Right atrium auricular region (tissue), 2 donors: ENCODE data around the gene TPP2. TPM values are rescaled to one million over a fixed set of nuclear protein-coding genes. Genes with fewer than 3 reads are reported as not detected.

Source experiments
- DNase-seq: peaks from one replicate; pipeline ENCODE4 v3.0.0-alpha.2; 2019; ENCODE audit warnings: low spot score
- H3K27ac ChIP-seq, 2 donors: fragments of 200-600 bp; sonication (generic); 1 replicate in 1 of 2; 2 replicates in 1 of 2; pipeline ENCODE4 v1.5.1; 2016 to 2019
- H3K27me3 ChIP-seq, 2 donors: fragments of 200-600 bp; sonication (generic); one replicate each; pipeline versions ENCODE4 v1.5.1 to v1.6.0; 2017 to 2019
- H3K36me3 ChIP-seq: fragments of 200-600 bp; sonication (generic); one replicate; pipeline ENCODE4 v1.5.1; 2016
- H3K4me1 ChIP-seq, 2 donors: fragments of 200-600 bp; sonication (generic); one replicate each; pipeline versions ENCODE4 v1.5.1 to v1.6.0; 2017 to 2019
- H3K4me3 ChIP-seq, 2 donors: fragments of 200-600 bp; sonication (generic); 1 replicate in 1 of 2; 2 replicates in 1 of 2; pipeline ENCODE4 v1.5.1; 2017 to 2019; ENCODE audit warnings: mild to moderate bottlenecking in 1 of 2, moderate library complexity in 1 of 2
- H3K9me3 ChIP-seq, 2 donors: fragments of 200-600 bp; sonication (generic); one replicate each; pipeline ENCODE4 v1.5.1; 2019
- total RNA-seq, 2 donors: library from RNA; depleted of rRNA; stranded (reverse); fragments of >200 nt; gene quantifications; one replicate each; pipeline ENCODE4 v1.1.0, GENCODE V29; 2016
- TF ChIP-seq, protein P1 (sequence below), 2 donors: fragments of 200-600 bp; sonication (generic); IDR thresholded peaks; one replicate each; pipeline ENCODE4 v1.5.1; 2019; ENCODE audit warnings: antibody characterized with exemption in 2 of 2

The TPP2 gene
- total RNA-seq = 10 to 100 TPM; 28.6 to 59.9 TPM

DNA sequence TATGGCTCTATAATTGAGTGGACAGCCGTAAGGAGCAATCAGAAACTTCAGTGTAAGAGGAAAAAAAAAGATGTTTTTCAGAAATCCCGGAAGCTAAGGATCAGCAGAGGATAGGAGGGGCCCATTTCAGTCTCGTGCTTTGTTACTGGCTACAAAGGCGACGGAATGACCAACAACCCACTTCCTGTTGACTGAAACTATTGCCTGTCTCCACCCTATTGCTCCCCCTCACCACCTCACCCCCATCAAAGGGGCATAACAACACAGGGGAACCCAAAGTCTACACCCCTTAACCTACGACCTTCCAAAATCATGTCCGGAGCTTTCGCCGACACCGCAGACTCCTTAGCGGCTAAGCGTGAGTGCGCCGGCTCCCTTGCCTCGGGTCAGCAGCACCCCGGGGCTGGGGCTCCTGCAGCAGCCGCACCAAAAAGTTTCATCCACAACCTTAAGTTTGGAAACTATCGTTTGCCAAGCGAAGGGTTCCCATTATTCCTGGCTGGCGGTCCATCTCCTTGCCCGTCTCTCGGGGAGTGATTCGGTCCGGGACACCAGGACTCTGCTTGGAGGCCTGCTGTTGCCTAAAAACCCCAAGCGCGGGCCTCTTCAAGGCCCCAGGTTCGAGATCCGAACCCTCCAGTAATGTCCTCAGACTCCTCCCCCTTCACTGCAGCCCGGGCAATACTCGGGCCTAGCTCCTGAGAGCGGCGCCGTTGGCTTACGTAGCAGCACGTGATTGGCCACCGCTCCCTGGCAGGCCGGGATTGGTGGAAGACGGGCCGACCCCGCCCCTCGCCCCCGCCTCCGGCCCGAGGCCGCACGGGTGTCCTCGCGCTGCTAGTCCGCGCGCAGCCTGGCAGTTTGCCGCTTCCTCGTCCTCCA, at the start of gene TPP2:
TSS of gene TPP2 (plus strand) at position 840 of the 882 bp plus-strand sequence. CDS start 53 bp downstream, outside the sequence.
- TF ChIP-seq, protein P1, sequence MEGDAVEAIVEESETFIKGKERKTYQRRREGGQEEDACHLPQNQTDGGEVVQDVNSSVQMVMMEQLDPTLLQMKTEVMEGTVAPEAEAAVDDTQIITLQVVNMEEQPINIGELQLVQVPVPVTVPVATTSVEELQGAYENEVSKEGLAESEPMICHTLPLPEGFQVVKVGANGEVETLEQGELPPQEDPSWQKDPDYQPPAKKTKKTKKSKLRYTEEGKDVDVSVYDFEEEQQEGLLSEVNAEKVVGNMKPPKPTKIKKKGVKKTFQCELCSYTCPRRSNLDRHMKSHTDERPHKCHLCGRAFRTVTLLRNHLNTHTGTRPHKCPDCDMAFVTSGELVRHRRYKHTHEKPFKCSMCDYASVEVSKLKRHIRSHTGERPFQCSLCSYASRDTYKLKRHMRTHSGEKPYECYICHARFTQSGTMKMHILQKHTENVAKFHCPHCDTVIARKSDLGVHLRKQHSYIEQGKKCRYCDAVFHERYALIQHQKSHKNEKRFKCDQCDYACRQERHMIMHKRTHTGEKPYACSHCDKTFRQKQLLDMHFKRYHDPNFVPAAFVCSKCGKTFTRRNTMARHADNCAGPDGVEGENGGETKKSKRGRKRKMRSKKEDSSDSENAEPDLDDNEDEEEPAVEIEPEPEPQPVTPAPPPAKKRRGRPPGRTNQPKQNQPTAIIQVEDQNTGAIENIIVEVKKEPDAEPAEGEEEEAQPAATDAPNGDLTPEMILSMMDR (IDR thresholded peaks at IDR 0.05) = no peak
- peak; percentile 99 for DNase-seq

DNA sequence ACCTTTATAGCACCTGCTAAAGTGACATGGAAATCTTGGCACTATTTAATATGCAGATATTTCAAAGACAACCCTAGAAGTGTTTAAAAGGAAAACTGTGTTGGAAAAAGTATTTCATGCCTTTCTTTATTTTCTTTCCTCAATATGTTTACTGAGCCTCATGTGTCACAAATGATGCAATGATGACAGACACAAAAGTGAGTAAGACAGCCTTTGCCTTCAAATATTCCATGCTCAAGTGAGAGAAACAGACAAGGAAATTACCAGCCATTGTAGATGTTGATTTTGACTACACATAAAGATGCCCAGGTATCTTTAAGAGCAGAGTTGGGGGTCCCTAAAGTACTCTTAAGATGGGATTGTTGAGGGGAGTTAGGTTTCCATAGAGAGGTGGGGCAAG, 48.0 kb upstream of the TPP2 start:
- TF ChIP-seq, protein P1 (IDR thresholded peaks at IDR 0.05) = no peak
- no peaks in the 10 kb centered on the region for H3K36me3 ChIP-seq
- no peak for DNase-seq
- H3K27ac ChIP-seq = no peak overlapping the region
- no peaks in the 10 kb centered on the region for H3K4me1 ChIP-seq
- no peak overlapping the region for H3K4me3 ChIP-seq
- H3K27me3 ChIP-seq = no peaks in the 10 kb centered on the region
- H3K9me3 ChIP-seq = no peaks in the 10 kb centered on the region

More for the DNA sequence above, at the start of gene TPP2:
- Histone ChIP-seq H3K4me1 (peaks cover 0 to 40% of the 10 kb centered on the region in 2 donors), H3K36me3 (no peaks in the 10 kb centered on the region), H3K4me3 (peak within 1 kb of the TSS; percentile 80 to 91), H3K27me3 (no peaks in the 10 kb centered on the region), H3K9me3 (no peaks in the 10 kb centered on the region), H3K27ac (peak within 1 kb of the TSS; percentile 97 to 99)

DNA sequence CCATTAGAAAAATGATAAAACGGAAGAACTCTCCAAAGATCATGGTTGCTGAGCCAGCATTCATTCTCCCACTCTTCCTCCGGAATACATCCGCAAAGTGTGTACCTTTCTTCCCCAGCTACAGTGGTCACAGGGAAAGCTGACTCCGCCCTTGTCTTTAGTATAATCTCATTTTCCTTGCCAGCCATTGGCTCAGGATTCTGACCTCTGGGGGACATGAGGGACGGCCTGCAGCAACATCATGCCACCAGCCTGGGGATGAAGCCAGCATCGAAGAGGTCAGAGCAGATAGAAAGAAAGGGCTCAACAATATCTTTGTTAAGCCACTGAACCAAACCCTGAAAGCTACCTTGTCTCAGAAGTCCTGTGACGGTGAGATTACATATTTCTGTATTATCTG, 46.3 kb upstream of the TPP2 start:
- Histone ChIP-seq H3K27ac (no peak overlapping the region), H3K4me3 (no peak overlapping the region), H3K9me3 (no peaks in the 10 kb centered on the region), H3K36me3 (no peaks in the 10 kb centered on the region), H3K4me1 (no peaks in the 10 kb centered on the region), H3K27me3 (no peaks in the 10 kb centered on the region)
- TF ChIP-seq, protein P1 (IDR thresholded peaks at IDR 0.05) = no peak
- DNase-seq = no peak

DNA sequence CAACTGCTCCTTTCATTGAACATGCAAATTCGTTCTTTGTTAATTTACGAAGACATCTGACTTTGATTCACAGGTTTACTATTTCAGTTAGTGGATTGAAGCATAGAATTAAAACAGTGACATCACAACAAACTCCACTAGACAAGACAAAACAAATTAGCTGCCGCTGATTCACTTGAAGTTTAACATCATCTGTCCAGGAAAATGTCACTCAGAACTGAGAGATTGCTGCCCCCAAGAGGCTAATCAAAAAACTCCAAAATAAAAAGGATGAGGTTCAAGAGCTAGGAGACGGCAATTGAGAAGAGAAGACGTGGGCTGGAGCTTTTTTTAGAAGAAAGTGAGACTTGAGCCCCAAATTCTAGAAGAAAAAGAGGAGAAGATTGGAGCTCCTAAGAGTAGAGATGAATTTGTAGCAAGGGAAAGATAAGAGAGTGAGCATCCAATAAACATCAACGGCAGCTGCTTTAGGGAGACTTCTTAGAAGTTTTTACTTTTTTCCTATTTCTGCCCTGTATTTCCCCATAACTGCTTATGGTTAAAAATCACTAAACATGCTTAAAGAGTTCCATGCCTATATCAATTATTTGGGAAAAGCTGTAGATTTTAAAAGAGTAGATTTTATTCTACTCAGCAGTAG, 40.8 kb upstream of the TPP2 start:
- no peak for DNase-seq
- Histone ChIP-seq H3K36me3 (no peaks in the 10 kb centered on the region), H3K4me3 (no peak overlapping the region), H3K4me1 (no peaks in the 10 kb centered on the region), H3K27ac (no peak overlapping the region), H3K27me3 (no peaks in the 10 kb centered on the region), H3K9me3 (no peaks in the 10 kb centered on the region)
- TF ChIP-seq, protein P1 (IDR thresholded peaks at IDR 0.05) = peak; percentile 25 to 61

DNA sequence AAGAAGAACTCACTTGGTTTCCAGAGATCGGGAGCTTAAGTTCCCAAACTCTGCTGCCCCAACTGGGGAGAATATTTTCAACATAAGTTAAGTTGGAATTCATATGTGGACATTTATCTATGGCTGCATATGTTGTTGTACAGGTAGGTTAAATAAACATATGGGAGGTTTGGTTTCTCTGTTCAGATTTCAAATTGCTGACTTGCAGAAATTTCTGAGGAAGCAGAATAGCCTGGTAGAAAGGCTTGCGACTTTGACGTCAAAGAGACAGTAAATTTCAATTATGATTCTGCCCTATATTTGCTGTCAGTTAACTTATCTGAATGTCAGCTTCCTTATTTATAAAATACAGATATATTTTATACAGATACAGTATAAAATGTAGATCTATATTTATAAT, 40.0 kb upstream of the TPP2 start:
- Histone ChIP-seq H3K27me3 (no peaks in the 10 kb centered on the region), H3K4me3 (no peak overlapping the region), H3K9me3 (no peaks in the 10 kb centered on the region), H3K36me3 (no peaks in the 10 kb centered on the region), H3K27ac (no peak overlapping the region), H3K4me1 (no peaks in the 10 kb centered on the region)
- DNase-seq = no peak
- TF ChIP-seq, protein P1 (IDR thresholded peaks at IDR 0.05) = no peak
